OCI-LY1 (cell line): ENCODE measurements around the gene MYH7B.

Experiments
- H2AFZ ChIP-seq: fragments of 200-600 bp; sonication (generic), shearing (Covaris generic); 2 replicates; pipeline ENCODE4 v1.6.0; 2014; ENCODE audit warnings: antibody characterized with exemption, mild to moderate bottlenecking, low read length
- H3F3A ChIP-seq: fragments of 200-600 bp; sonication (generic), shearing (Covaris generic); 2 replicates; pipeline ENCODE4 v1.6.0; 2014; ENCODE audit warnings: mild to moderate bottlenecking, antibody characterized with exemption, low read length, moderate library complexity; ENCODE audit not compliant: insufficient read depth
- H3K27ac ChIP-seq: fragments of 200-600 bp; sonication (generic); 2 replicates; pipeline ENCODE4 v1.5.1; 2014; ENCODE audit warnings: low read length, mixed run types, mild to moderate bottlenecking, low read depth; ENCODE audit not compliant: poor library complexity, severe bottlenecking
- H3K27me3 ChIP-seq: fragments of 200-600 bp; sonication (generic); 2 replicates; pipeline ENCODE4 v1.6.0; 2014; ENCODE audit warnings: antibody characterized with exemption, mild to moderate bottlenecking, low read length, moderate library complexity; ENCODE audit not compliant: insufficient read depth
- H3K36me3 ChIP-seq: fragments of 200-600 bp; sonication (generic); 2 replicates; pipeline ENCODE4 v1.6.1; 2014; ENCODE audit warnings: mild to moderate bottlenecking, antibody characterized with exemption, low read length, moderate library complexity, mixed read lengths; ENCODE audit not compliant: insufficient read depth
- H3K4me1 ChIP-seq: fragments of 200-600 bp; sonication (generic); 2 replicates; pipeline ENCODE4 v1.5.1; 2014; ENCODE audit warnings: mild to moderate bottlenecking, low read length, moderate library complexity; ENCODE audit not compliant: insufficient read depth, severe bottlenecking
- H3K4me2 ChIP-seq: fragments of 200-600 bp; sonication (generic), shearing (Covaris generic); 2 replicates; pipeline ENCODE4 v1.6.1; 2014; ENCODE audit warnings: low read length
- H3K4me3 ChIP-seq: fragments of 200-600 bp; sonication (generic); 2 replicates; pipeline ENCODE4 v1.5.1; 2014; ENCODE audit warnings: low read length, low read depth, mild to moderate bottlenecking, mixed read lengths; ENCODE audit not compliant: poor library complexity, severe bottlenecking
- H3K79me2 ChIP-seq: fragments of 200-600 bp; shearing (Covaris generic); 2 replicates; pipeline ENCODE4 v1.6.1; 2016; ENCODE audit warnings: mixed run types, low read length, mixed read lengths; ENCODE audit not compliant: insufficient read depth
- H3K9ac ChIP-seq: fragments of 200-600 bp; sonication (generic), shearing (Covaris generic); 2 replicates; pipeline ENCODE4 v1.6.1; 2014; ENCODE audit warnings: mild to moderate bottlenecking, low read length, mixed read lengths
- H3K9me2 ChIP-seq: fragments of 200-600 bp; sonication (generic), shearing (Covaris generic); 2 replicates; pipeline ENCODE4 v1.6.1; 2014; ENCODE audit warnings: low read depth, mild to moderate bottlenecking, low read length, mixed read lengths
- H3K9me3 ChIP-seq: fragments of 200-600 bp; shearing (Covaris generic); 2 replicates; pipeline ENCODE4 v1.6.1; 2014; ENCODE audit warnings: low read length, mixed read lengths
- H4K20me1 ChIP-seq: fragments of 200-600 bp; sonication (generic), shearing (Covaris generic); 2 replicates; pipeline ENCODE4 v1.6.0; 2016; ENCODE audit warnings: mild to moderate bottlenecking, low read length; ENCODE audit not compliant: insufficient read depth
- CTCF ChIP-seq: fragments of 200-600 bp; sonication (generic), shearing (Covaris generic); IDR thresholded peaks from 2 replicates; pipeline ENCODE4 v1.5.1; 2017; ENCODE audit warnings: mild to moderate bottlenecking, antibody characterized with exemption, low read length, moderate library complexity, mixed read lengths
- EZH2 ChIP-seq: fragments of 200-600 bp; sonication (generic), shearing (Covaris generic); IDR thresholded peaks from 2 replicates; pipeline ENCODE4 v1.8.0; 2017; ENCODE audit warnings: borderline replicate concordance, mixed run types, mild to moderate bottlenecking, antibody characterized with exemption, low read length, moderate library complexity, mixed read lengths

Gene MYH7B

GRCh38 chr20:34985461-34986310 is 30.0 kb downstream of the MYH7B start:
- TF ChIP-seq EZH2 (no peak), CTCF (no peak)
- no peaks in the 10 kb centered on the region for H3K9me2 ChIP-seq
- no peaks in the 10 kb centered on the region for H4K20me1 ChIP-seq
- H3K9ac ChIP-seq, result no peak overlapping the region
- H3K27me3 ChIP-seq, result no peaks in the 10 kb centered on the region
- H2AFZ ChIP-seq, result no peak overlapping the region
- no peaks in the 10 kb centered on the region for H3K79me2 ChIP-seq
- H3K4me1 ChIP-seq, result no peaks in the 10 kb centered on the region
- H3K4me3 ChIP-seq, result no peak overlapping the region
- H3K4me2 ChIP-seq, result no peak overlapping the region
- no peaks in the 10 kb centered on the region for H3K9me3 ChIP-seq
- H3F3A ChIP-seq, result no peaks in the 10 kb centered on the region
- H3K36me3 ChIP-seq, result no peaks in the 10 kb centered on the region
- no peak overlapping the region for H3K27ac ChIP-seq

GRCh38 chr20:34986311-34987287 is 30.9 kb downstream of the MYH7B start:
- Histone ChIP-seq H3K79me2 (no peaks in the 10 kb centered on the region), H3K9me2 (no peaks in the 10 kb centered on the region), H3F3A (no peaks in the 10 kb centered on the region), H3K27ac (no peak overlapping the region), H2AFZ (no peak overlapping the region), H3K4me1 (no peaks in the 10 kb centered on the region), H3K9me3 (no peaks in the 10 kb centered on the region), H3K9ac (no peak overlapping the region), H3K27me3 (no peaks in the 10 kb centered on the region), H3K4me2 (no peak overlapping the region), H3K4me3 (no peak overlapping the region), H3K36me3 (no peaks in the 10 kb centered on the region; the same call in 1 of the 2 replicates), H4K20me1 (no peaks in the 10 kb centered on the region)
- TF ChIP-seq CTCF, result no peak
- no peak for TF ChIP-seq EZH2

GRCh38 chr20:34987288-34988190 is 31.9 kb downstream of the MYH7B start:
- Histone ChIP-seq H3K9me2 (no peaks in the 10 kb centered on the region), H3K4me3 (no peak overlapping the region), H3K9me3 (no peaks in the 10 kb centered on the region), H3K4me1 (no peaks in the 10 kb centered on the region), H3F3A (no peaks in the 10 kb centered on the region), H3K4me2 (no peak overlapping the region), H3K79me2 (no peaks in the 10 kb centered on the region), H3K27me3 (no peaks in the 10 kb centered on the region), H3K27ac (no peak overlapping the region), H3K9ac (no peak overlapping the region), H3K36me3 (no peaks in the 10 kb centered on the region; the same call in 1 of the 2 replicates), H4K20me1 (no peaks in the 10 kb centered on the region), H2AFZ (no peak overlapping the region)
- TF ChIP-seq EZH2 (no peak), CTCF (no peak)
